Peyer's patch (tissue), 4 donors: ENCODE results near the gene CNKSR3.

Source experiments
- CTCF ChIP-seq, 6 experiments: fragments of 450-650 bp in 4 of 6; fragments of 200-600 bp in 2 of 6; sonication (generic) in 1 of 6; IDR thresholded peaks; one replicate each; pipeline ENCODE4 v1.5.1; 2017 to 2019; ENCODE audit warnings: antibody characterized with exemption in 6 of 6, mild to moderate bottlenecking in 3 of 6, moderate library complexity in 1 of 6
- POLR2A ChIP-seq, 2 donors: fragments of 450-650 bp; IDR thresholded peaks; one replicate each; pipeline ENCODE4 v1.5.1; 2017; ENCODE audit warnings: antibody characterized with exemption in 2 of 2, mild to moderate bottlenecking in 2 of 2, moderate library complexity in 2 of 2

GRCh38 chr6:154532426-154532825 lies 21.9 kb upstream of the CNKSR3 start:
- TF ChIP-seq CTCF (IDR thresholded peaks at IDR 0.05) (no peak), POLR2A (IDR thresholded peaks at IDR 0.05) (no peak)
